Erythroblast (primary cell): ENCODE measurements around the gene TTC28.
"Not testable (repeated sequence)": the region's sequence is repeated elsewhere in the genome, so short reads cannot be mapped to it uniquely, and the experiment has no call there.

Source experiments
- GATA1 ChIP-seq: IDR thresholded peaks from 2 replicates; pipeline ENCODE4 v1.6.1; 2011; ENCODE audit warnings: low read depth, mild to moderate bottlenecking, control low read depth, low read length, moderate library complexity
- POLR2A ChIP-seq: IDR thresholded peaks from 2 replicates; pipeline ENCODE4 v1.6.1; 2011; ENCODE audit warnings: mild to moderate bottlenecking, low read length

- not testable (repeated sequence) for TF ChIP-seq POLR2A, GATA1
These were observed 488.1 kb downstream of the TTC28 start for GRCh38 chr22:28191571-28191970.
